B cell (primary cell): Measurements from ENCODE around the gene SDK1. TPM values are rescaled to one million over a fixed set of nuclear protein-coding genes. Genes with fewer than 3 reads are reported as not detected.

Source experiments
- ATAC-seq: fragments of 200-7000 bp; cut with Tn5 transposase; one replicate; pipeline ENCODE4 v1.10.0; 2021; ENCODE audit warnings: low read depth, mild to moderate bottlenecking, moderate number of reproducible peaks, moderate library complexity
- CTCF ChIA-PET: fragments of 350-600 bp; sonication (Branson Sonifier 250); formaldehyde crosslinking; loops from one replicate; lab custom pipeline; 2021; ENCODE audit warnings: antibody characterized with exemption, inconsistent platforms; lab: Charles Lee
- POLR2A ChIA-PET: fragments of 350-600 bp; sonication (Branson Sonifier 250); formaldehyde crosslinking; loops from one replicate; lab custom pipeline; 2021; ENCODE audit warnings: antibody characterized with exemption; lab: Charles Lee
- DNase-seq: peaks from one replicate; pipeline ENCODE4 v3.0.0; 2013
- H2AFZ ChIP-seq: 2 replicates; pipeline ENCODE4 v1.6.1; 2012; ENCODE audit warnings: mild to moderate bottlenecking, low read depth, low read length; ENCODE audit not compliant: insufficient read depth, poor library complexity, severe bottlenecking
- H3K27ac ChIP-seq, 2 donors: 1 replicate in 1 of 2; 2 replicates in 1 of 2; pipeline ENCODE4 v1.5.1; 2012 to 2013; ENCODE audit warnings: low read length in 2 of 2, mild to moderate bottlenecking in 2 of 2, moderate library complexity in 1 of 2
- H3K27me3 ChIP-seq, 4 experiments: fragments of 200-600 bp in 1 of 4; sonication (generic) in 1 of 4; replicated peaks in 1 of 4; 1 replicate in 2 of 4; 2 replicates in 2 of 4; pipeline versions ENCODE4 v1.6.1 to v1.7.0; 2013 to 2016; ENCODE audit warnings: low read length in 3 of 4, mild to moderate bottlenecking in 2 of 4, mixed read lengths in 1 of 4, moderate library complexity in 1 of 4; ENCODE audit not compliant: insufficient read depth in 4 of 4, control insufficient read depth in 3 of 4; ENCODE audit errors: control extremely low read depth in 1 of 4
- H3K36me3 ChIP-seq, 2 experiments: replicated peaks in 1 of 2; 1 replicate in 1 of 2; 2 replicates in 1 of 2; pipeline versions ENCODE4 v1.6.1 to v1.7.1; 2013; ENCODE audit warnings: low read length in 1 of 2; ENCODE audit not compliant: insufficient read depth in 2 of 2, control insufficient read depth in 1 of 2; ENCODE audit errors: control extremely low read depth in 1 of 2, extremely low read depth in 1 of 2
- H3K4me1 ChIP-seq, 2 donors: fragments of 200-600 bp in 1 of 2; sonication (generic) in 1 of 2; 1 replicate in 1 of 2; 2 replicates in 1 of 2; pipeline versions ENCODE4 v1.5.1 to v1.6.1; 2013 to 2017; ENCODE audit warnings: low read length in 2 of 2; ENCODE audit not compliant: control insufficient read depth in 2 of 2, insufficient read depth in 2 of 2
- H3K4me2 ChIP-seq: replicated peaks from 2 replicates; pipeline ENCODE3; 2012; ENCODE audit warnings: mild to moderate bottlenecking, low read depth, low read length; ENCODE audit not compliant: poor library complexity, severe bottlenecking
- H3K4me3 ChIP-seq, 5 experiments: fragments of 200-600 bp in 1 of 5; sonication (generic) in 1 of 5; 1 replicate in 3 of 5; 2 replicates in 2 of 5; pipeline versions ENCODE4 v1.5.1 to v1.7.0; 2011 to 2016; ENCODE audit warnings: low read length in 4 of 5, mild to moderate bottlenecking in 4 of 5, low read depth in 2 of 5, control low read depth in 1 of 5, moderate library complexity in 1 of 5; ENCODE audit not compliant: insufficient read depth in 1 of 5; ENCODE audit errors: control extremely low read depth in 1 of 5, extremely low read depth in 1 of 5
- H3K79me2 ChIP-seq: fragments of 200-600 bp; sonication (generic); one replicate; pipeline ENCODE4 v1.6.0; 2016; ENCODE audit warnings: low read length; ENCODE audit not compliant: control insufficient read depth, insufficient read depth
- H3K9ac ChIP-seq: fragments of 200-600 bp; sonication (generic); 2 replicates; pipeline ENCODE4 v1.6.1; 2017; ENCODE audit warnings: mild to moderate bottlenecking, low read length, moderate library complexity
- H3K9me3 ChIP-seq, 3 donors: one replicate each; pipeline versions ENCODE4 v1.6.1 to v1.7.1; 2013; ENCODE audit warnings: low read length in 2 of 3; ENCODE audit not compliant: control insufficient read depth in 2 of 3, insufficient read depth in 1 of 3; ENCODE audit errors: control extremely low read depth in 1 of 3
- H4K20me1 ChIP-seq: 2 replicates; pipeline ENCODE4 v1.6.0; 2012; ENCODE audit warnings: mild to moderate bottlenecking, low read length; ENCODE audit not compliant: insufficient read depth, control insufficient read depth, poor library complexity, severe bottlenecking
- H3K27ac Mint-ChIP-seq: one replicate; pipeline ENCODE4 v1.8.0; 2021; ENCODE audit warnings: mixed read lengths
- H3K27me3 Mint-ChIP-seq: one replicate; pipeline ENCODE4 v1.8.0; 2021; ENCODE audit warnings: mixed read lengths
- H3K4me1 Mint-ChIP-seq: one replicate; pipeline ENCODE4 v1.8.0; 2021; ENCODE audit warnings: mixed read lengths
- H3K4me3 Mint-ChIP-seq: one replicate; pipeline ENCODE4 v1.8.0; 2021; ENCODE audit warnings: mixed read lengths
- H3K9me3 Mint-ChIP-seq: one replicate; pipeline ENCODE4 v1.8.0; 2022; ENCODE audit warnings: mixed read lengths; ENCODE audit not compliant: insufficient read depth
- CTCF ChIP-seq: fragments of 200-600 bp; IDR thresholded peaks from one replicate; pipeline ENCODE4 v1.8.0; 2022; ENCODE audit warnings: antibody characterized with exemption, mild to moderate bottlenecking
- EZH2 ChIP-seq: IDR thresholded peaks from 2 replicates; pipeline ENCODE4 v1.6.1; 2012; ENCODE audit warnings: borderline replicate concordance, low read depth, mild to moderate bottlenecking, moderate library complexity, low read length; ENCODE audit not compliant: insufficient read depth, poor library complexity, severe bottlenecking
- WGBS: methylation state at CpG from one replicate; pipeline ENCODE4 v1.1.5; 2013; ENCODE audit warnings: missing lambda C conversion rate; ENCODE audit not compliant: insufficient coverage; 5-methylcytosine and 5-hydroxymethylcytosine counted together
- intact Hi-C: fragments of 100-400 bp; cut with micrococcal nuclease; formaldehyde crosslinking; loops from one replicate; pipeline ENCODE4 v1.10.0; 2022
- polyA plus RNA-seq: library from polyadenylated mRNA; depleted of rRNA; stranded (reverse); fragments of >200 nt; gene quantifications from 2 replicates; pipeline ENCODE4 v1.2.3, GENCODE V29; 2012
- total RNA-seq, 2 donors: library from RNA; stranded (reverse); fragments of 120-200 nt in 1 of 2; gene quantifications; 1 replicate in 1 of 2; 2 replicates in 1 of 2; pipeline versions ENCODE4 v1.2.3 to v1.2.4, GENCODE V29; 2013 to 2022

The SDK1 gene
- total and polyA plus RNA-seq, 2 donors (not counting 1 experiment from before 2014, with no cell fraction given), result 0.73 to 2.0 TPM

DNA sequence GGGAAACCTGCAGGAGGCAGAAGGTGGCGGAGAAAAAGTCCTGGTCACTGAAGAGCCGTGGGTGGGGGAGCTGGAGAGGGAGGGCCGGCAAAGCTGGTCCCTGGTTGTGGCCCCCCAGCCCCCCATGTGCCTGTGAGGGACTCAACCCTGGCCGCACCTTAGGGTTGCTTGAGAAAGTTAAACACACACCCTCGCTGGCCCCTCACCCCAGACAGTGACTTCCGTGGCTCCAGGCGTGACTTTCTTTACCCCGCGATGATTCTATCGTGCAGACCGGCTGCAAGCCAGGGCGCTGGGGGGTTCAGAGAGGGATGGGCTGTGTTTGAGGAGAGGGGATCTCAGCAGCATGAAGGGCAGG is 933.4 kb downstream of the SDK1 start:
- no peak overlapping the region for H3K9ac ChIP-seq
- no peak overlapping the region for H3K4me2 ChIP-seq
- H3K27me3 ChIP-seq, result no peaks in the 10 kb centered on the region
- CTCF ChIA-PET, result no interaction called here
- H3K27me3 Mint-ChIP-seq, result no peaks in the 10 kb centered on the region
- POLR2A ChIA-PET, result no interaction called here
- no peaks in the 10 kb centered on the region for H3K36me3 ChIP-seq
- ATAC-seq, result no peak
- peaks cover 0 to 13% (median 0%) of the 10 kb centered on the region in 3 donors for H3K9me3 ChIP-seq
- H3K4me3 ChIP-seq, result no peak overlapping the region
- WGBS, result 80% methylated on average over 6 of the region's 12 CpGs
- intact Hi-C loops, result no loop called here
- no peak for TF ChIP-seq EZH2
- TF ChIP-seq CTCF, result no peak
- no peaks in the 10 kb centered on the region for H4K20me1 ChIP-seq
- no peak overlapping the region for H3K4me3 Mint-ChIP-seq
- no peak overlapping the region for H2AFZ ChIP-seq
- H3K4me1 ChIP-seq, result no peaks in the 10 kb centered on the region
- no peak for DNase-seq
- no peaks in the 10 kb centered on the region for H3K79me2 ChIP-seq
- no peak overlapping the region for H3K27ac ChIP-seq
- no peak overlapping the region for H3K27ac Mint-ChIP-seq
- H3K9me3 Mint-ChIP-seq, result no peaks in the 10 kb centered on the region
- no peaks in the 10 kb centered on the region for H3K4me1 Mint-ChIP-seq

DNA sequence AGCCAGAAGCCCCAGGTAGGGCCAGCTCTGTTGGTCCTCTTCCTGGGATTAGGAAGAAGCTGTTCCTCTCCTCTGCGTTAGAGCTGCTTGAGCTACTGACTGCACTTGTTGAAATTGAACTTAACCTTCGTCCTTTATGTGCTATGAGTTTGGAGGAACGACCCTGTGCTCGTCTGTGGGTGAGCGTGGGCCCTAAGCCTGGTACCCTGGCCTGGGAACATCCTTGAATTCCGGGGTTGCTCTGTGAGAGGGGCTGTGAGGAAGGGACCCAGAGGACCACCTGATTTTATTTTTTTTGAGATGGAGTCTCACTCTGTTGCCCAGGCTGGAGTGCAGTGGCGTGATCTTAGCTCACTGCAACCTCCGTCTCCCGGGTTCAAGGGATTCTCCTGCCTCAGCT is 933.8 kb downstream of the SDK1 start:
- CTCF ChIA-PET, result no interaction called here
- H3K4me3 Mint-ChIP-seq, result no peak overlapping the region

More for the DNA sequence above, 933.8 kb downstream of the SDK1 start:
- no peaks in the 10 kb centered on the region for H3K4me1 ChIP-seq
- H3K27ac ChIP-seq, result no peak overlapping the region
- Mint-ChIP-seq H3K27me3 (no peaks in the 10 kb centered on the region), H3K4me1 (no peaks in the 10 kb centered on the region), H3K27ac (no peak overlapping the region), H3K9me3 (no peaks in the 10 kb centered on the region)
- TF ChIP-seq EZH2, result no peak
- TF ChIP-seq CTCF, result no peak
- H3K36me3 ChIP-seq, result no peaks in the 10 kb centered on the region
- H3K9ac ChIP-seq, result no peak overlapping the region
- no peaks in the 10 kb centered on the region for H3K27me3 ChIP-seq
- no peak overlapping the region for H3K4me2 ChIP-seq
- H2AFZ ChIP-seq, result no peak overlapping the region
- no peaks in the 10 kb centered on the region for H3K79me2 ChIP-seq
- WGBS, result 90% methylated on average over 9 of the region's 9 CpGs
- POLR2A ChIA-PET, result no interaction called here
- no peak for ATAC-seq
- no peak overlapping the region for H3K4me3 ChIP-seq
- no peak for DNase-seq
- H4K20me1 ChIP-seq, result no peaks in the 10 kb centered on the region
- H3K9me3 ChIP-seq, result peaks cover 0 to 13% (median 0%) of the 10 kb centered on the region in 3 donors
- intact Hi-C loops, result no loop called here
